Spleen (tissue), 7 donors: Measurements from ENCODE around the gene CALY.

Source experiments
- POLR2A ChIP-seq, 3 donors: fragments of 450-650 bp; IDR thresholded peaks; one replicate each; pipeline ENCODE4 v1.5.1; 2017; ENCODE audit warnings: antibody characterized with exemption in 3 of 3, mild to moderate bottlenecking in 1 of 3
- TF ChIP-seq, protein P1 (sequence below), 11 experiments: fragments of 200-600 bp in 7 of 11; fragments of 450-650 bp in 4 of 11; sonication (generic) in 4 of 11; IDR thresholded peaks in 8 of 11; conservative IDR thresholded peaks in 3 of 11; 1 replicate in 7 of 11; 2 replicates in 4 of 11; pipeline versions ENCODE4 v1.4.0 to v1.8.0; 2016 to 2021; ENCODE audit warnings: antibody characterized with exemption in 11 of 11, inconsistent platforms in 4 of 11, mild to moderate bottlenecking in 1 of 11
- donor health status: DM: no; HTN: no; CAD: no; lungs with moderate emphysema.
- donor health status: DM: no; HTN: no; CAD: no.
- donor health status: DM: no; HTN: no; CAD: no.

DNA sequence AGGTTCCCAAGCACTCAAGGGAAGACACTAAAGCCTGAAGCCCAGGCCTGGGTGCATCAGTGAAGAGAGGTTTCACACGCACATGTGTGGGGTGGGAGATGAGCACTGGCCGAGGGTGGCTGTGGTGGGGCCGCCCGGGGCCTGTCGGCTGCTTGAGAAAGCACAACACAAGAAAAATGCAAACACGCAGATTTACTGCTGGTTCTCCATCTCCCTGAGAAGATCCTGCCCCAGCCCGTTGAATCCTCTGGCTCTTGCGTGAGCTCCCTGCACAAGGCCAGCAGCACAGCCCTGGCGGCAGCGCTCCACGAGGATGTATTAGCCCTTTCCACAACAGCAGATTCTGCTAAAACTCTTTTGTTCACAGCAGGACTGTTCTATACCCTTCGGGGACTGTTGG is 21.8 kb downstream of the CALY start:
- TF ChIP-seq, protein P1, sequence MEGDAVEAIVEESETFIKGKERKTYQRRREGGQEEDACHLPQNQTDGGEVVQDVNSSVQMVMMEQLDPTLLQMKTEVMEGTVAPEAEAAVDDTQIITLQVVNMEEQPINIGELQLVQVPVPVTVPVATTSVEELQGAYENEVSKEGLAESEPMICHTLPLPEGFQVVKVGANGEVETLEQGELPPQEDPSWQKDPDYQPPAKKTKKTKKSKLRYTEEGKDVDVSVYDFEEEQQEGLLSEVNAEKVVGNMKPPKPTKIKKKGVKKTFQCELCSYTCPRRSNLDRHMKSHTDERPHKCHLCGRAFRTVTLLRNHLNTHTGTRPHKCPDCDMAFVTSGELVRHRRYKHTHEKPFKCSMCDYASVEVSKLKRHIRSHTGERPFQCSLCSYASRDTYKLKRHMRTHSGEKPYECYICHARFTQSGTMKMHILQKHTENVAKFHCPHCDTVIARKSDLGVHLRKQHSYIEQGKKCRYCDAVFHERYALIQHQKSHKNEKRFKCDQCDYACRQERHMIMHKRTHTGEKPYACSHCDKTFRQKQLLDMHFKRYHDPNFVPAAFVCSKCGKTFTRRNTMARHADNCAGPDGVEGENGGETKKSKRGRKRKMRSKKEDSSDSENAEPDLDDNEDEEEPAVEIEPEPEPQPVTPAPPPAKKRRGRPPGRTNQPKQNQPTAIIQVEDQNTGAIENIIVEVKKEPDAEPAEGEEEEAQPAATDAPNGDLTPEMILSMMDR (IDR thresholded peaks at IDR 0.05 in 8 of 11, conservative IDR thresholded peaks at IDR 0.05 in 3 of 11), result no peak
- no peak for TF ChIP-seq POLR2A (IDR thresholded peaks at IDR 0.05)
